ENCODE data around the gene PIP5K1B.
"Not testable (repeated sequence)": the region's sequence is repeated elsewhere in the genome, so short reads cannot be mapped to it uniquely, and the experiment has no call there.

The PIP5K1B gene

GRCh38 chr9:68957479-68957878 is 252.4 kb downstream of the PIP5K1B start:
- DNase-seq (ENCODE audit: low read depth): no peak

- DNase-seq (ENCODE audit: low read depth): no peak
These were observed 256.5 kb downstream of the PIP5K1B start for GRCh38 chr9:68961587-68961986.

- DNase-seq (ENCODE audit: low read depth): no peak
These were observed 258.4 kb downstream of the PIP5K1B start for GRCh38 chr9:68963416-68963815.

GRCh38 chr9:68964102-68964541 is 259.1 kb downstream of the PIP5K1B start:
- DNase-seq (ENCODE audit: low read depth): no peak

GRCh38 chr9:68964765-68965164 is 259.7 kb downstream of the PIP5K1B start:
- DNase-seq (ENCODE audit: low read depth): no peak

- no peak for DNase-seq (ENCODE audit: low read depth)
These were observed 261.5 kb downstream of the PIP5K1B start for GRCh38 chr9:68966496-68966944.

GRCh38 chr9:68967800-68968199 is 262.8 kb downstream of the PIP5K1B start:
- DNase-seq (ENCODE audit: low read depth): no peak

- no peak for DNase-seq (ENCODE audit: low read depth)
These were observed 264.5 kb downstream of the PIP5K1B start for GRCh38 chr9:68969538-68969937.

- no peak for DNase-seq (ENCODE audit: low read depth)
These were observed 265.1 kb downstream of the PIP5K1B start for GRCh38 chr9:68970151-68970550.

- DNase-seq (ENCODE audit: low read depth): no peak
These were observed 268.6 kb downstream of the PIP5K1B start for GRCh38 chr9:68973619-68974018.

GRCh38 chr9:68974431-68974830 is 269.4 kb downstream of the PIP5K1B start:
- DNase-seq (ENCODE audit: low read depth): no peak

GRCh38 chr9:68974901-68975300 is 269.9 kb downstream of the PIP5K1B start:
- no peak for DNase-seq (ENCODE audit: low read depth)

- no peak for DNase-seq (ENCODE audit: low read depth)
These were observed 270.5 kb downstream of the PIP5K1B start for GRCh38 chr9:68975365-68976043.

- DNase-seq (ENCODE audit: low read depth): no peak
These were observed 273.0 kb downstream of the PIP5K1B start for GRCh38 chr9:68978066-68978465.

GRCh38 chr9:68978501-68978900 is 273.5 kb downstream of the PIP5K1B start:
- DNase-seq (ENCODE audit: low read depth): no peak

GRCh38 chr9:68979538-68980314 is 274.7 kb downstream of the PIP5K1B start:
- no peak for DNase-seq (ENCODE audit: low read depth)

- no peak for DNase-seq (ENCODE audit: low read depth)
These were observed 275.4 kb downstream of the PIP5K1B start for GRCh38 chr9:68980341-68980914.

GRCh38 chr9:68981789-68982188 is 276.7 kb downstream of the PIP5K1B start:
- no peak for DNase-seq (ENCODE audit: low read depth)

- DNase-seq (ENCODE audit: low read depth): no peak
These were observed 278.0 kb downstream of the PIP5K1B start for GRCh38 chr9:68983008-68983411.

- no peak for DNase-seq (ENCODE audit: low read depth)
These were observed 278.7 kb downstream of the PIP5K1B start for GRCh38 chr9:68983522-68984424.

- DNase-seq (ENCODE audit: low read depth): not testable (repeated sequence)
These were observed 281.9 kb downstream of the PIP5K1B start for GRCh38 chr9:68986949-68987348.

- DNase-seq (ENCODE audit: low read depth): no peak
These were observed 286.4 kb downstream of the PIP5K1B start for GRCh38 chr9:68991457-68991856.

Measured in GM04504 (cell line).